Renal pelvis (tissue), 4 donors: ENCODE measurements around the gene ZNF423. TPM values are rescaled to one million over a fixed set of nuclear protein-coding genes. Genes with fewer than 3 reads are reported as not detected.

Experiments used
- DNase-seq: peaks from one replicate; pipeline ENCODE4 v3.0.0-alpha.2; 2013
- polyA plus RNA-seq, 3 donors: library from polyadenylated mRNA; unstranded; fragments of 120-200 nt; gene quantifications; one replicate each; pipeline ENCODE4 v1.2.1, GENCODE V29; 2013; ENCODE audit not compliant: insufficient read length in 3 of 3

Gene ZNF423
- polyA plus RNA-seq, 3 donors: 24.2 to 30.5 (median 28.5) TPM

- DNase-seq: no peak
These were observed 66.3 kb downstream of the ZNF423 start for GRCh38 chr16:49789616-49790015.

GRCh38 chr16:49788986-49789385, 66.9 kb downstream of the ZNF423 start:
- no peak for DNase-seq

GRCh38 chr16:49788572-49788971, 67.3 kb downstream of the ZNF423 start:
- DNase-seq: no peak

- no peak for DNase-seq
These were observed 68.9 kb downstream of the ZNF423 start for GRCh38 chr16:49786926-49787557.

- DNase-seq: no peak
These were observed 69.9 kb downstream of the ZNF423 start for GRCh38 chr16:49785970-49786369.

- no peak for DNase-seq
These were observed 73.5 kb downstream of the ZNF423 start for GRCh38 chr16:49782405-49782804.

- DNase-seq: no peak
These were observed 74.5 kb downstream of the ZNF423 start for GRCh38 chr16:49781401-49781800.

GRCh38 chr16:49780433-49780832, 75.5 kb downstream of the ZNF423 start:
- no peak for DNase-seq

- no peak for DNase-seq
These were observed 75.9 kb downstream of the ZNF423 start for GRCh38 chr16:49779979-49780378.

- DNase-seq: no peak
These were observed 77.5 kb downstream of the ZNF423 start for GRCh38 chr16:49778202-49778930.

- DNase-seq: no peak
These were observed 79.2 kb downstream of the ZNF423 start for GRCh38 chr16:49776734-49777133.

GRCh38 chr16:49776085-49776595, 79.8 kb downstream of the ZNF423 start:
- no peak for DNase-seq

GRCh38 chr16:49775581-49775980, 80.3 kb downstream of the ZNF423 start:
- DNase-seq: no peak

GRCh38 chr16:49775018-49775417, 80.9 kb downstream of the ZNF423 start:
- no peak for DNase-seq

GRCh38 chr16:49773534-49774475, 82.1 kb downstream of the ZNF423 start:
- no peak for DNase-seq

GRCh38 chr16:49767998-49768397, 87.9 kb downstream of the ZNF423 start:
- no peak for DNase-seq

GRCh38 chr16:49767414-49767813, 88.5 kb downstream of the ZNF423 start:
- DNase-seq: no peak

GRCh38 chr16:49766225-49766624, 89.7 kb downstream of the ZNF423 start:
- DNase-seq: no peak

- no peak for DNase-seq
These were observed 92.1 kb downstream of the ZNF423 start for GRCh38 chr16:49763826-49764225.

GRCh38 chr16:49760815-49761214, 95.1 kb downstream of the ZNF423 start:
- no peak for DNase-seq

GRCh38 chr16:49757559-49758069, 98.3 kb downstream of the ZNF423 start:
- no peak for DNase-seq
